Ascending aorta (tissue), 2 donors: ENCODE data around the gene ECHDC3. TPM values are rescaled to one million over a fixed set of nuclear protein-coding genes. Genes with fewer than 3 reads are reported as not detected.
A peak's percentile ranks its signal among the peaks of the same experiment; 100 is the strongest.

Source experiments
- DNase-seq, 2 donors: peaks; one replicate each; pipeline ENCODE4 v3.0.0-alpha.2; 2019; ENCODE audit warnings: low spot score in 2 of 2
- H3K27ac ChIP-seq, 2 donors: fragments of 200-600 bp; sonication (generic); one replicate each; pipeline ENCODE4 v1.5.1; 2016 to 2017; ENCODE audit warnings: mild to moderate bottlenecking in 1 of 2
- H3K27me3 ChIP-seq: fragments of 200-600 bp; sonication (generic); one replicate; pipeline ENCODE4 v1.5.1; 2017
- H3K36me3 ChIP-seq, 2 donors: fragments of 200-600 bp; sonication (generic); one replicate each; pipeline ENCODE4 v1.5.1; 2016
- H3K4me1 ChIP-seq, 2 donors: fragments of 200-600 bp; sonication (generic); one replicate each; pipeline ENCODE4 v1.5.1; 2016 to 2017; ENCODE audit warnings: mild to moderate bottlenecking in 1 of 2
- H3K4me3 ChIP-seq, 2 donors: fragments of 200-600 bp; sonication (generic); one replicate each; pipeline ENCODE4 v1.5.1; 2016 to 2017; ENCODE audit warnings: mild to moderate bottlenecking in 1 of 2
- H3K9me3 ChIP-seq, 2 donors: fragments of 200-600 bp; sonication (generic); one replicate each; pipeline ENCODE4 v1.5.1; 2016
- CTCF ChIP-seq, 3 experiments: fragments of 200-600 bp in 2 of 3; fragments of 450-650 bp in 1 of 3; sonication (generic) in 2 of 3; IDR thresholded peaks; one replicate each; pipeline ENCODE4 v1.5.1; 2016 to 2019; ENCODE audit warnings: antibody characterized with exemption in 3 of 3, mild to moderate bottlenecking in 1 of 3, moderate library complexity in 1 of 3
- intact Hi-C: fragments of 100-400 bp; cut with DNase I; formaldehyde crosslinking; loops from one replicate; pipeline ENCODE4 v1.15.1; 2023
- total RNA-seq: library from RNA; depleted of rRNA; stranded (reverse); fragments of >200 nt; gene quantifications from one replicate; pipeline ENCODE4 v1.1.0, GENCODE V29; 2016

ECHDC3 gene
- total RNA-seq, 1 donor from 2014 or later: 12.2 TPM

GRCh38 chr10:11776080-11776479 lies 33.9 kb downstream of the ECHDC3 start:
- Histone ChIP-seq H3K4me1 (no peaks in the 10 kb centered on the region), H3K4me3 (no peak overlapping the region), H3K36me3 (no peaks in the 10 kb centered on the region), H3K9me3 (no peaks in the 10 kb centered on the region), H3K27ac (no peak overlapping the region), H3K27me3 (no peaks in the 10 kb centered on the region)
- TF ChIP-seq CTCF (IDR thresholded peaks at IDR 0.05): no peak
- DNase-seq: no peak
- intact Hi-C loops: no loop called here

- H3K4me3 ChIP-seq: no peak overlapping the region
- no peaks in the 10 kb centered on the region for H3K27me3 ChIP-seq
- DNase-seq: no peak
- intact Hi-C loops: loop anchor here (5.0 kb wide), 1 partner anchor 206 kb away; no protein-coding TSS in a partner anchor
- no peak overlapping the region for H3K27ac ChIP-seq
- H3K4me1 ChIP-seq: no peaks in the 10 kb centered on the region
- no peaks in the 10 kb centered on the region for H3K9me3 ChIP-seq
- H3K36me3 ChIP-seq: no peaks in the 10 kb centered on the region
- no peak for TF ChIP-seq CTCF (IDR thresholded peaks at IDR 0.05)
Measured at GRCh38 chr10:11781114-11781513, 38.9 kb downstream of the ECHDC3 start.

- Histone ChIP-seq H3K27ac (no peak overlapping the region), H3K27me3 (no peaks in the 10 kb centered on the region), H3K4me3 (no peak overlapping the region), H3K36me3 (no peaks in the 10 kb centered on the region), H3K4me1 (no peaks in the 10 kb centered on the region), H3K9me3 (no peaks in the 10 kb centered on the region)
- intact Hi-C loops: loop anchor here (5.0 kb wide), 1 partner anchor 204 kb away; no protein-coding TSS in a partner anchor
- no peak for DNase-seq
- peak; percentile 23 to 66 (median 44) for TF ChIP-seq CTCF (IDR thresholded peaks at IDR 0.05)
Measured at GRCh38 chr10:11782793-11783557, 40.8 kb downstream of the ECHDC3 start.

GRCh38 chr10:11783558-11783865 lies 41.3 kb downstream of the ECHDC3 start:
- Histone ChIP-seq H3K36me3 (no peaks in the 10 kb centered on the region), H3K4me1 (no peaks in the 10 kb centered on the region), H3K27me3 (no peaks in the 10 kb centered on the region), H3K4me3 (no peak overlapping the region), H3K9me3 (no peaks in the 10 kb centered on the region), H3K27ac (no peak overlapping the region)
- DNase-seq: no peak
- no peak for TF ChIP-seq CTCF (IDR thresholded peaks at IDR 0.05)
- intact Hi-C loops: loop anchor here (5.0 kb wide), 1 partner anchor 204 kb away; no protein-coding TSS in a partner anchor

GRCh38 chr10:11787374-11787773 lies 45.2 kb downstream of the ECHDC3 start:
- TF ChIP-seq CTCF (IDR thresholded peaks at IDR 0.05): no peak
- no peaks in the 10 kb centered on the region for H3K27me3 ChIP-seq
- H3K36me3 ChIP-seq: no peaks in the 10 kb centered on the region
- H3K27ac ChIP-seq: no peak overlapping the region
- H3K9me3 ChIP-seq: no peaks in the 10 kb centered on the region
- no peak overlapping the region for H3K4me3 ChIP-seq
- no peaks in the 10 kb centered on the region for H3K4me1 ChIP-seq
- intact Hi-C loops: no loop called here
- DNase-seq: no peak
